ENCODE results near the gene DMGDH. TPM values are rescaled to one million over a fixed set of nuclear protein-coding genes. Genes with fewer than 3 reads are reported as not detected.
A peak's percentile ranks its signal among the peaks of the same experiment; 100 is the strongest.

Gene DMGDH
- total RNA-seq, 1 experiment from 2014 or later: not detected

GRCh38 chr5:78975035-78975434 lies 94.4 kb downstream of the DMGDH start:
- Histone ChIP-seq H2BK20ac (ENCODE audit: low read depth, low read length, poor library complexity, severe bottlenecking) (no peak overlapping the region), H3K4me1 (ENCODE audit: insufficient read depth, low read length) (peaks cover 3% of the 10 kb centered on the region; the same call in 1 of the 2 replicates), H3K23me2 (ENCODE audit: insufficient read length, low read depth, low read length, poor library complexity, severe bottlenecking) (no peaks in the 10 kb centered on the region), H2BK15ac (ENCODE audit: low read depth, low read length) (no peak overlapping the region), H2BK120ac (ENCODE audit: low read depth, low read length, poor library complexity, severe bottlenecking) (no peak overlapping the region), H3K18ac (ENCODE audit: insufficient read length, low read depth, low read length) (no peak overlapping the region), H3K4me2 (ENCODE audit: insufficient read depth, insufficient read length, low read length) (no peak overlapping the region), H2BK12ac (ENCODE audit: insufficient read length, low read depth, low read length) (no peak overlapping the region), H3K27me3 (ENCODE audit: insufficient read depth, low read length) (no peaks in the 10 kb centered on the region), H3T11ph (ENCODE audit: low read length) (no peak overlapping the region), H2BK5ac (ENCODE audit: insufficient read length, low read length) (no peak overlapping the region), H4K20me1 (ENCODE audit: control insufficient read depth, insufficient read depth, insufficient read length) (no peaks in the 10 kb centered on the region), H2AFZ (ENCODE audit: low read length) (no peak overlapping the region), H4K8ac (replicated peaks; ENCODE audit: insufficient read length, low read depth, low read length) (no peak overlapping the region), H2AK5ac (ENCODE audit: insufficient read length, low read length) (no peak overlapping the region), H3K27ac (ENCODE audit: insufficient read length, low read depth, low read length) (no peak overlapping the region), H3K79me2 (ENCODE audit: insufficient read depth, low read length) (no peaks in the 10 kb centered on the region; the same call in 1 of the 2 replicates), H4K5ac (ENCODE audit: insufficient read length, low read depth, low read length) (no peak overlapping the region), H3K9ac (ENCODE audit: extremely low read depth, insufficient read length, low read length) (no peak overlapping the region), H3K14ac (ENCODE audit: insufficient read depth, low read length) (no peak overlapping the region; the same call in 1 of the 2 replicates), H3K23ac (ENCODE audit: insufficient read length, low read depth, low read length) (no peak overlapping the region), H3K9me3 (ENCODE audit: control insufficient read depth, low read depth, low read length) (no peaks in the 10 kb centered on the region), H3K79me1 (ENCODE audit: insufficient read depth, low read depth, low read length, poor library complexity, severe bottlenecking) (no peaks in the 10 kb centered on the region), H4K91ac (ENCODE audit: insufficient read length, low read depth, low read length) (no peak overlapping the region), H3K4ac (ENCODE audit: low read depth, low read length) (no peak overlapping the region), H3K56ac (ENCODE audit: insufficient read length, low read depth, low read length) (no peak overlapping the region)
- Mint-ChIP-seq H3K27ac (peak overlapping the region in 1 of 3 experiments; percentile 62; a peak in 2 of 7 replicates), H3K4me1 (peaks cover 24 to 25% of the 10 kb centered on the region in 2 experiments), H3K36me3 (ENCODE audit: insufficient read depth in 1 of 3, low read depth in 3 of 3) (no peaks in the 10 kb centered on the region), H3K4me3 (no peak overlapping the region; a peak in 1 of 5 replicates), H3K27me3 (ENCODE audit: low read depth) (no peaks in the 10 kb centered on the region), H3K9me3 (no peaks in the 10 kb centered on the region)
- no CpG with 5 or more reads among the region's 8 CpGs for WGBS (ENCODE audit: extremely low coverage, insufficient read length, low lambda C conversion rate)
- no peak for TF ChIP-seq CTCF (conservative IDR thresholded peaks at IDR 0.05)
- DNase-seq: no peak

Measured in H9 (cell line).